NCI-H2227 (cell line): ENCODE data around the gene OCIAD2.
"Not testable (repeated sequence)": the region's sequence is repeated elsewhere in the genome, so short reads cannot be mapped to it uniquely, and the experiment has no call there.

Experiments
- DNase-seq: peaks from one replicate; lab custom pipeline; 2025; ENCODE audit not compliant: unreplicated experiment; lab: John Stamatoyannopoulos, UW

Gene OCIAD2

DNA sequence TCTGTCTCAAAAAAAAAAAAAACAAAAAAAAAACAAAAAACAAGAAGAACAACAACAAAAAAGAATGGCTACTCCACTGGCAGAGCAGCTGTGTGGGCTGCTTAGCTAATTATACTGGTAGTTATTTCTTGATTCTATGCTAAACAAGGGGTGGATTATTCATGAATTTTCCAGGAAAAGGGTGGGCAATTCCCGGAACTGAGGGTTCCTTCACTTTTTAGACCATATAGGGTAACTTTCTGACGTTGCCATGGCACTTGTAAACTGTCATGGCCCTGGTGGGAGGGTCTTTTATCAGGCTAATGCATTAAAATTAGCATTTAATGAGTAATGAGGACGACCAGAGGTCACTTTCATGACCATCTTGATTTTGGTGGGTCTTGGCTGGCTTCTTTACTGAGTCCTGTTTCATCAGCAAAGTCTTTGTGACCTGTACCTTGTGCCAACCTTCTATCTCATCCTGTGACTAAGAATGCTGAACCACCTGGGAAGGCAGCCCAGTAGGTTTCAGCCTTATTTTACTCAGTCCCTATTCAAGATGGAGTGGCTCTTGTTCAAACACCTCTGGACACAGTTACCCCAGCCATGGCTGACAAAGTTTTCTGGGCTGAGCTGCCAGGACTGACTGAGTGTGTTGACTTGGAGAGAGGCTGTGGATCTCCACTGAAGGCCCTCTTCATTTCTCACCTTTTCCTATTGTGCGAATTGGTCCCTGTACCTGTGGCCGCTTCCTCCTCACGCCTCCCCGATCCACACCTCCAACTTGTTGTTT is 1.3 kb upstream of the OCIAD2 start:
- DNase-seq, result no peak

GRCh38 chr4:48905363-48906015 is 1.1 kb downstream of the OCIAD2 start:
- DNase-seq, result no peak

GRCh38 chr4:48904541-48905142 is 1.9 kb downstream of the OCIAD2 start:
- no peak for DNase-seq

- no peak for DNase-seq
Observed at GRCh38 chr4:48904101-48904500, 2.5 kb downstream of the OCIAD2 start.

DNA sequence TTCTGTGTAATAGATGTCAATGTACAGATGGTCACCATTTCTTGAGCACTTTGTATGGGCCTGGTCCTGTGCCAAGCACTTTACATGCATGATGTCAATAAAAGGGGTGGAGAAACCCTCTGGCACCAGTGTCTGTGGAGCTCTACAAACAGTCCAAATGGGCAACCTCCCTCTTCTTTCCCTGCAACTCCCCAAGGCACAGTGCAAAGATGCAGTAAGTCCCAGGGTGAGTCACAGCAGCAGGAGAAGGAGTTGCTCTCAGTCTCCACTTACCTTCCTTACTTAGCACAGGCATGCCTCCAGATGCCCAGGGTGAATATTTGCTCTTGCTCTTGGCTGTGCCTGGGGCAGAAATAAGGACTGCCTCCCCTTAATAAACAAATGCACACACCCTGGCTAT is 4.3 kb downstream of the OCIAD2 start:
- DNase-seq, result no peak

DNA sequence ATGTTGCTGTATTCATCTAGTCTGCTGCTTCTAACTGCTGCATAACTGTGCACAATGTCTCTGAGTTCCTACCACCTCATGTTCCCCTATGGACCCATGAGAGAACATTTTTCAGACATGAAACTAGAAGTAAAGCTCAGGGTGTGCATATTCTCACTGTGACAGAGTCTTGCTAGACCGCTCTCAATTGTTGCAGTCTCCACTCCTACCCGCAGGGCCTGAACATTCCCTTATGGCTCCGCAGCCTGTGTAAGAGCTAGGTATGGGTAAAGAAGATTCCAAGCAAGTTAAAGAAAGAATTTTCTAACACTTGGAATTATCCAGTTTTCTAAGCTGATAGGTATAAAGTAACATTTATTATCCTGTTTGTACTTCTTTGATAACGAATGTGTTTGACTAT is 5.4 kb downstream of the OCIAD2 start:
- DNase-seq, result no peak

DNA sequence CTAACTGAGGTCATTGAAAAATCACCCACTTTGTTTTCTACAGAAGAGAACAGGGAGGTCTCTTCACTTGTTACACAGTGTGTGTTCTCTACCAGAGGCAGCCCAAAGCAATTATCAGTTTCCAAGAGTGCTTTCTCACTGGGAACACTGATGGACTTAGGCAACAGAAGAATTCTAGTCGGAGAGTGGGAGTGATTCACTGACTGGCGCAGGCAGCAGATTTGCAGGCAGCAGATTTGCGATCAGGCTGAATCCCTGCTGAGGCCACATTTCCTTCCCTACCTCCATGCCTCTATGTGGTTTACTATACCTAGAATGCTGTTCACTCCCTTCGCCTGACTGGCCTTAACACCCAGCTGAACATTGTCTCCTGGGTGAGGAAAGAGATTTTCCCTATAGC is 6.6 kb downstream of the OCIAD2 start:
- no peak for DNase-seq

- no peak for DNase-seq
Observed at GRCh38 chr4:48899432-48899749, 7.2 kb downstream of the OCIAD2 start.

DNA sequence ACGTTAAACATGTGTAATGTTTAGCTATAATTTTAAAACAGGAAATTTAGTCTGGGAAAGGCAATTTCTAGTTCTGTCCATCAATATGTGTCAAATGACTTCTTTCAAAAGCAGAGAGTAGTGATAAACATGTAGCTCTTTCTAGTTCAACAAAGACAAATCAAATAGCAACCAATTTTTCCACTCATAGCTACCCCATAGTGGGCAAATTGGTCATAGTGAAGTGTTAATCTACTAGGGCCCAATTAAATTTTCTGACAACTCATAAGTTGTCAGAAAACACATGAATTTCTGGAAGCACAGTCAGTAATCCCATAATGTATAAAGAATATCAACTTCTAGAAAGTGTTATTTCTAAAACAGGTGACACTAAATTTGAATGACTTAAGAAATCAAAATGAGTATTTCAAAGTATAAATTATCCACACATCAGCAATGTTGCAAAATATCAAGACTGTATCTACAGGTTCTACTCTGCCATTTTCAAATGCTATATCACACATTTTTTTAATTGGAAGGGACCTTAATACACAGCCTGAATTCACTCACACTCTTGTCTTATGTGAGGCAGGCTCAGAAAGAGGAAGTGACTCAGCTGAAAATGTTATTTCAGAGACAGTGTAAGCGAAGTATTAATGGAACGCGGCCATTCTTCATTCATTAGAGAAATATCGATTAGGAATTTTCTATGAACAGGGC is 7.7 kb downstream of the OCIAD2 start:
- no peak for DNase-seq

GRCh38 chr4:48896845-48897244 is 9.7 kb downstream of the OCIAD2 start:
- no peak for DNase-seq

DNA sequence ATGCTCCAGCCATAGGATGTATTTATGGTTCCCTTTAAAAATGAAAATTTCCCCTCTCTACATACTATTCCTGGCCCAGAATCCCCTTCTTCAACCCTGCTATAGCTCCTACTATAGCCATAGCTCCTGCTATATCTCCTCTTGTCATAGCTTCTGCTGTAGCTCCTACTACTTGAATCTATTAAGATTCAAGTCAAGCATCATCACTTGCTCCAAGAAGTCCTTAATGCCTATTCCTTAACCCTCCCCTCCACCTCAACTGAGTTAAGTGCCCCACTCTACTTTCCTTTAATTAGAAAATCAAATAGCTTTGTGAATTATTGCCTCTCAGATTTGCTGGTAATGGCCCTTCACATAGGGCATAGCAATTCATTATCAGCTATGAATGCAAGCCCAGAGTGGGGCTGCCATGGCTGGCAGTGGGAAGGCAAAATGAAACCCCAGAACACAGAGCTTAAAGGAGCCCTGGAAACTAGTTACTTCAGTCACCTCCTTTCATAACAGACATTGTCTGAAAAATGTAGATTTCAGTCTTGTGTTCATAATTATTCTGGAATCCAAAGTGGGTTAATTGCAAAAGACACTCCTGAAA is 15.4 kb downstream of the OCIAD2 start:
- no peak for DNase-seq

- not testable (repeated sequence) for DNase-seq
Observed at GRCh38 chr4:48889750-48890149, 16.8 kb downstream of the OCIAD2 start.

GRCh38 chr4:48881646-48882045 is 24.9 kb downstream of the OCIAD2 start:
- DNase-seq, result not testable (repeated sequence)

GRCh38 chr4:48879561-48880442 is 26.8 kb downstream of the OCIAD2 start:
- DNase-seq, result no peak

DNA sequence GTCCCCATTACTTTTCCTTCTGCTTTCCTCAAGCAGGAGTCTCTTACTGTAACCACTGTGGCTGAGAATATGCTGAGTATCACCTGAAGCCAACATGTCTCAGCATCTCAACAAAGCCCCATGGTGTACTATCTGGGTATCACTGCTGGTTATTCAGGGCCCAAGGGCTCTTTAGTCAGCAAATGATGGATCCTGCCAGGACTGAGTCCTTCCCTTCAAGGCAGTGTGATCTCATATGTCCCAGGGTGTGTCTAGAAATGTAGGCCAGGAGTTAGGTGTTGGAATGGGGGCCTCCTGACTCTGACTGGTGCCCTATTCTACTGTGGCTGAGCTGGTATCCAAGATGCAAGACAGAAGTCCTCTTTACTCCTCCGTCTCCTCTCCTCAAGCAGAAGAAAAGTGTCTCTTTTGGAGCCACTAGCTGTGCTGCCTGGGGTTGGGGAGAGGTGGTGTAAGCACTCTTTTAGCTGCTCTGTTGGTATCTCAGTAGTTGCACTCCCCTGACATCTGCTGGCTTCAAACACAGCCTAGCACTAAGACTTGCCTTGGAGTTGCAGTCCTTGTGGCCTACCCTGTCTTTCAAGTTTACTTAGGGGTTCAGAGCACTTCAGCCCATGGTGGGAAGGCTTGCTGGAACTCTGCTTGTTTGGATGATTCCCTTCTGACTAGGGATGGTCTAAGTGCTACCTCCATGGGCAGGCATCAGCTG is 28.6 kb downstream of the OCIAD2 start:
- no peak for DNase-seq

DNA sequence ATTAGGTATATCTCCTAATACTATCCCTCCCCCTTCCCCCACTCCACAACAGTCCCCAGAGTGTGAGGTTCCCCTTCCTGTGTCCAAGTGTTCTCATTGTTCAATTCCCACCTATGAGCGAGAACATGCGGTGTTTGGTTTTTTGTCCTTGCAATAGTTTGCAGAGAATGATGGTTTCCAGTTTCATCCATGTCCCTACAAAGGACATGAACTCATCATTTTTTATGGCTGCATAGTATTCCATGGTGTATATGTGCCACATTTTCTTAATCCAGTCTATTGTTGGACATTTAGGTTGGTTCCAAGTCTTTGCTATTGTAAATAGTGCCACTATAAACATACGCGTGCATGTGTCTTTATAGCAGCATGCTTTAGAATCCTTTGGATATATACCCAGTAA is 41.9 kb downstream of the OCIAD2 start:
- DNase-seq, result not testable (repeated sequence)

DNA sequence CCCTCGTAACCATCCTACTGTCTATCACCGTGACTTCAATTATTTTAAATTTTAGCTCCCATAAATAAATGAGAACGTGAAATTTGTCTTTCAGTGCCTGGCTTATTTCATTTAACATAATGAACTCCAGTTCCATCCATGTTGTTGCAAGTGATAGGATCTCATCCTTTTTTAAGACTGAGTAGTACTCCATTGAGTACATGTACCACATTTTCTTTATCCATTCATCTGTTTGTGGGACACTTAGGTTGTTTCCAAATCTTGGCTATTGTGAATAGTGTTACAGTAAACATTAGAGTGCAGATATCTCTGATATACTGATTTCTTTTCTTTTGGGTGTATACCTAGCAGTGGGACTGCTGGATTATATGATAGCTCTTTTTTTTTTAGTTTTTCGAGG is 42.8 kb downstream of the OCIAD2 start:
- no peak for DNase-seq

- no peak for DNase-seq
Observed at GRCh38 chr4:48862661-48863060, 43.9 kb downstream of the OCIAD2 start.

GRCh38 chr4:48862038-48862437 is 44.5 kb downstream of the OCIAD2 start:
- DNase-seq, result no peak

DNA sequence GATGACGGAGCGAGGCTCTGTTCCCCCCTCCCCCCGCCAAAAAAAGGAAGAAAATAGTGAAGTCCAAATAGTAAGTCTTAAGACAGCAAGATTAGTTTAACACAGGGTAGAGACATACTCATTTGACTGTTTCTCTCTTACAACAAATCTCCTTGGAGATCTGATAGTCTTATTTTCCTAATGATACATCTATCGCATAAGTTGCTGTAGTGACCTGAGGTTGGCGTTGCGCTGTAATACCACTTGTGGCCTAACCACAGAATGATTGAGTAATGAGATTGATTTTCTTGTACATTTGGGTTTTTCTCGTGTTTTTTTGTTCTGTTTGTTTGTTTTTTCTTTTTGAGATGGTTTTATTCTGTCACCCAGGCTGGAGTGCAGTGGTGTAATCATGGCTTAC is 48.4 kb downstream of the OCIAD2 start:
- no peak for DNase-seq
